ENCODE measurements around the gene COL5A2.

COL5A2 gene

DNA sequence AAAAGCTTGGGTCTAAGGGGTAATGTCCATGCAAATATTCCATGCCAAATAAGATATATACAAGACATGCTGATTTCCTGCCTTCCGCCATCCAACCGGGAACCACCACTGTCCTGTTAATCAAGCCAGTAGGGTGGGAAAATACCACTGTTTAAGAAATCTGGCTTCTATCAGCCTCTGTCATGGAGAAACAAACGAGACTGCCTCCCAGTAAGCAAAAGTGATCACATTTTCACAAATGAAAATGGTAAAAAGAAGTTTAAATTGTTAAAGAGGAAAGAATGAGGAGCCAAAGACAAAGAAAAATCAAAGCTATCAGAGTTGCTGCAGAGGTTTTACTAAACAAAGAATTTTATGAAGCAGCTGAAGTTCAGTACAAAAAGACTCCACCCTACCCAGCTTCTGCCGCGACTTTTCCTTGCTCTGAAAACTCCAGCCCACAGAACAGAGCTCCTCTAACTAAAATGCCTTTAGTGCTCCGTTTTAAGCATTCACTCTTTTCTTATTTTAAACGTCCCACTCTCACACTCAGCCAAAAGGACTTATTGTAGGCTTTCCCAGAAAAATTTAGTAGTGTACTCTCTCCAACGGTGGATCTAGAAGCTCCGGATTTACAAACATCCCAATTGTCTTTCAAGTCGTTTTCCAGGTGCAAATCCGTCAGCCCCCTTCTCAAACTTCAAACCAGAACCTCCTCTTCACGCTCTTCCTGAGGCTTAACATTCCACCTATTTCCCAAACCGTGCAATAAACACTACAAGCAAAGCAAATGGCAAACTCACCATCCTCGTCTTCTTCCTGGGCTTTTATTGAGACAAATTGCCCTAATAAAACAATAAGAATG lies 613 bp downstream of the COL5A2 start:
- DNase-seq (ENCODE audit: low spot score), result peak; percentile 3

GRCh38 chr2:189178054-189178453 lies 1.5 kb downstream of the COL5A2 start:
- DNase-seq (ENCODE audit: low spot score), result no peak

DNA sequence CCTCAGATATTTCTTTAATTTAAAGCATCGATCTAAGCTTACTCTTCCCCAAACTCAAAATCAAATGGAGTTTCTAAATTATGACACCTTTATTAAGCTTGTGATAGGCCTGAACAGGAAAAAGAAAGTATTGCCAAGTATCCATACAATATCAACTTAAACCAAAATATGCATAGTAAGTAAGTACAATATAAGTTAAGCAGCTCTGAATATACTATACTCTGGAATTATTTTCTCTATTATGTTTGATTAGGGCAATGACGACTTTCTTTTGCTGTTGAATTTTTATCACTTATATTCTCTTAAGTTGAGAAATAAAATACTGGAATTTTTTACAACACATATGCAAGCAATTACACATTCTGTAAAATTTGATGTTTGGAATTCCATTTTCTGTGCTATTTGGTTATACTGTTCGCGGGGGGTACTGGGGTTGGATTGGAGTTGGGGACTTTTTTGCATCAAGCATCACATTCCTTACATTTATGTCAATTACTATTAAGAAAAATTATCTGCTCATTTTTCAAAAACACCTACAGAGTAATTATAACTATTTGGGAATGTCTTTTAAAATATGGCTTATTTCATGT lies 2.2 kb downstream of the COL5A2 start:
- DNase-seq (ENCODE audit: low spot score), result no peak

GRCh38 chr2:189176516-189176915 lies 3.0 kb downstream of the COL5A2 start:
- no peak for DNase-seq (ENCODE audit: low spot score)

DNA sequence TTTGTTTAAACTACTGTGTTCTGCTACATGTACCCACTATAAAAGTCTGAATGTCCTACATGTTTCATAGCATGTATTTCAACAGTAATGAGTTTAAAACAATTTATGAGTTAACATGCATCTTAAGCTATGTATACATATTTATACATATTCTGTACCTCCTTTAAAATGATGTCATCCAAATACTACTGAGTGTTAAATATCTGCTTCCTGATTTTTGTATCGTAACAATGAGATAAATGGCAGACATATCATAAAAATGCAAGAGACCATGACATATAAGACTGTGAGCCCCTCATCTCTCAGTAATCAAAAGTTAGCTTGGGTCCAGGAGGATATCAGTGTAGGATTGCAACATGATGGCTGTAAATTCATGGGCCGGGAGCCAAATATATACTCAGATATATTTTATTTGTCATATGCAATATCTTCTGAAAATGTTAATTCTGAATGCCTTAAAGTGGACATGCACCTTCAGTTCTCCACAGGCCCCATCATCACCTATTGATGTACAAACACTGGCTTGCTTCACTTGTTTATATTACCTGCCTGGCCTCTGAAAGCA lies 3.6 kb downstream of the COL5A2 start:
- DNase-seq (ENCODE audit: low spot score), result no peak

DNA sequence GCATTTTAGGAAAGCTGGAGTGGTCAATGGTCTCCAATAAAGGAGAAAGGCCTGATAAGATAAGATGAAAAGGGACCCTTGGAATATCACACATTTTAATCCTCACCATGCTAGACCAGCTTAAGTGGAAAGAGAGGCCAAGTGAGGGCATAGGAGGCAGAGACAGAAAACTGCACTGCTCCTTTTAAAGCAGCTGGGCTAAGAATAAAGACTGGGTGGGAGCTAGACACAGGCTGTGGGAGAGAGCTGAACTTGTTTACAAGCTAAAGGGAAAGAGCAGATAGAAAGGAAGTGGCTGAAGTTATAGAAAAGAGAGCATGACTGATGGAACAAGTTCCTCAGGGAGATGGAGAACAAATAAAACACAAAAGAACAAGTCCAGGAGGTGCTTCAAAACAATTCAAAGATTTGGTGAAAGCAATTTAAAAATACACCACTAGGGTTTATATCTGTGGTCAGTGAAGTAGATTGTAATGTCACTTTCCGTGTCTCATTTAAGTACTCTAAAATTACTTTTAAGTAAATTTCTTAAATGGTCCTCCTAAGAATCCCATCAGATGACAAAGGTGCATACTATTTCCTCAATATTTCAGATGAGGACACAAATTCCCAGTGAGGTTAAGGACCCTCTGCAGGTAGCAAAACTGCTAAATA lies 7.5 kb downstream of the COL5A2 start:
- no peak for DNase-seq (ENCODE audit: low spot score)

DNA sequence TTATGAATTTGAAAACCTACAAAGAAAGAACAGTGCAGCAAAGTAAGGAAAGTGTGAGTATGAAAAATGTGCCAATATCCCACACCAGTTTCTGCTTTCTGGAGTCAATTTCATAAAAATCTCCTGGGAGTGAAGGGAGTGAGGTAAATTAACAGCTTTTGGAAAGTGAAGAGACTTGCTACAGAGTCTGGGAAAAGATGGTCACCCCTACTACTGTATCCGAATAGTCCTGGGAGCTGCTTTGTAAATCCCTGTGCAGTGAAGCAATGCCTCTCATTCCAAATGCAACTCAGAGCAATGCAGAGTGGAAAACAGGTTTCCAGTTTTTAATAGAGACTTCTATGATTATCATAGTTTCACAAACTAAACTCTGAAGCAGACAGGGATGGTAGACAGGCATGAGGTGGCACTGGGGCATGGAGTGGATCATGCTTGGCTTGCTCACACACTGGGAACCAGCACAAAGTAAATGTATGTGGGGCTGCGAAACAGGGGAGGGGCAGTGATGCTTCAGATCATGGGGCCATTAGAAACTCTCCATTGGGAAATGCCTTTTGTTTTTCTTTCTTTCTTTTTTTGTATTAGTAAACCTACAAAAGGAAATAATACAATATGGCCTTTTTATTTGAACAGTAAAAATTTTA lies 10.6 kb downstream of the COL5A2 start:
- no peak for DNase-seq (ENCODE audit: low spot score)

DNA sequence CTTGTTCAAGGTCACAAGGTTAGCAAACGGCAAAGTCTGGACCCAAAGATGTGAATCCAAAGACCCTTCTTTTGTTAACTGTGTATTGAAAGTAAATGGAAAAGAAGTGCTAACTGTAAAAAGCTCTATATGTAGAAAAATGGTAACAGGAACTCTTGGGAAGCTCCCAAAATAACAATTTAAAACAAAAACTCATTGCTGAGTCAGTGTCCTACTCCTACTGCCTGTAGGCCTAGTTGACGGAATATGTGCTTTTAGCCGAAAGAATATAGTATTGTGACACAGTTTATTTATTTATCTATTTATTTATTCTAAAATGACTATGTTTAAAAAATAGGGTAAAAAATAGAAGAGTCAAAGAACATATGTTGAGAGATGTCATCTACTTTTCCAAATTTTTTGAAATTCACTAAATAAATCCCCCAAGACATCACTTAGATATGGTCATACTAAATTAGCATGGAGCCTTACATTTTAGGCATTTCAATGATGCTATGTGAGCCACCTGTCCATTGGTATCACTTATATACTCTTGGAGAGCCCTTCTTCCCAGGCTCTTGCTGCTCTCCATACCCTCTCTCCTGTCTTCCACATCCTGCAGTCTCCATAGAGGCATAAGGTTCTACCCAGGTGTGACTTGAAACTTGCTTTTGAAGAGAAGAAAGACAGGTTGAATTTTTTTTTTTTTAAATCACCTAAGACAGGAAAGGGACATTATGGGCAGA lies 13.7 kb downstream of the COL5A2 start:
- DNase-seq (ENCODE audit: low spot score), result no peak

DNA sequence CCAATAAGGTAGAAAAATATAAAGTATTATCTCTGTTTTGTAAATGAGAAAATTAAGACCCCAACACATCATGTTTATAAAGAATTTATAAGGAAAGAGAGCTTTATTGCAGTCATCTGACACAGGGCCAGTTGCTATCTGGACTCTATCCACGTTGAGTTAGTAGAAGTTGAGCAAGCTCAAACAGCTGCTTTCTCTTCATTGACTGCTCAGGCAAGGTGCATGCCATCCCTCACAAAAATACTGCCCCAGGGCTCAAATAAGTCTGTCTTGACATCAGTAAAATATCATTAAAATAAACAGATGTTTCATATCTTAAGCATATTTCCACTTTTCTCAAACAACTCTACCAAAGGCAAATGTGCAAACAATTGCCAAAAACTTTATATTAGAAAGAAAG lies 14.8 kb downstream of the COL5A2 start:
- DNase-seq (ENCODE audit: low spot score), result no peak

DNA sequence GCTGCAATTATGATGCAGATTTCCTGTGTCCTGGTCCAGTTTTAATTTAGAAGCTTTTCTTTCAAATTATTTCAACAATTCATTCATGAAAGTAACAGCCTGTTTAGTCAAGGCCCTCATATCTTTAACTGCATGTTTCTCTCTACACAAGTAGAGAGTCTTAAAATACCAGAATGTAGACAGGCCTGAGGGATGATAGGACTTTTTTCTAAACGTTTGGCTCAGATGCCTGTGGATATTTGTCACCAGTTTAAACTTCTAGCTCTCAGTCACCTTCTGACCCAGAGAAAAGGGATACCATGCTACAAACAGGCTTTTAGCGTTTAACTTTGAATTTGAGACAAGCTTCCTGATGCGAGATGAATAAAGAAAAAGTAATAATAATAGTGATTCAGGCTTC lies 15.7 kb downstream of the COL5A2 start:
- peak; percentile 26 for DNase-seq (ENCODE audit: low spot score)

- no peak for DNase-seq (ENCODE audit: low spot score)
Observed at GRCh38 chr2:189162566-189162965, 17.0 kb downstream of the COL5A2 start.

- no peak for DNase-seq (ENCODE audit: low spot score)
Observed at GRCh38 chr2:189161894-189162293, 17.7 kb downstream of the COL5A2 start.

GRCh38 chr2:189159717-189160116 lies 19.8 kb downstream of the COL5A2 start:
- DNase-seq (ENCODE audit: low spot score), result no peak

DNA sequence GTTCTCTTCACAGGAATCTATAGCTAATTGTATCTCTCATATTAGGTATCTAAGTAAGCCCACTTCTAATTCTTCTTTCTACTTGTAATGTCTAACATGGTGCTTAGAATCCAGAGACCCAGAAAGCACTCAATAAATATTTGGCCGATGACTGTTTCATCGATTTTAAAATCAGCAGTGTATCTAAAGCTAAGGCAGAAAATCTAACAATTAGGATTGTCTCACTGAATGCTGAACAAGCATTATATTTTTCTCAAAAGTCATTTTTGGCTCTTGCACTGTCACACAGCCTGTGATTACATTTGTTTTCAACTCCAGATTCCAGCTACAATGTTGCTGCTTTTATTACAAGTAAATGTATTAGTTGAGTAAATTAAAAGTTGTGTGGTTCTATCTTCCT lies 20.3 kb downstream of the COL5A2 start:
- no peak for DNase-seq (ENCODE audit: low spot score)

- no peak for DNase-seq (ENCODE audit: low spot score)
Observed at GRCh38 chr2:189157939-189158338, 21.6 kb downstream of the COL5A2 start.

- DNase-seq (ENCODE audit: low spot score), result no peak
Observed at GRCh38 chr2:189157456-189157855, 22.1 kb downstream of the COL5A2 start.

DNA sequence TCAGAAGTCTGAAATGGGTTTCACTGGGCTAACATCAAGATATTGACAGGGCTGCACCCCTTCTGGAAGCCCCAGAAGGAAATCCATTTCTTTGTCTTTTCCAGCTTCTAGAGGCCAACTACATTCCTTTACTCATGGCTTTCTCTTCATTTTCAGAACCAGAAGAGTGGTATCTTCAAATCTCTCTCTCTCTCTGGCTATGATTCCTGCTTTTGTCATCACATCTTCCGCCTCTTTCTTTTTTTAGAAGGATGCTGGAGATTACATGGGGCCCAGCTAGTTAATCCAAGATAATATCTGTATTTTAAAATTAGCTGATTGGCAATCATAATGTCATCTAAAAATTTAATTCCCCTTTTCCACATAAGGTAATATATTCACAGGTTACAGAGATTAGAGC lies 23.8 kb downstream of the COL5A2 start:
- DNase-seq (ENCODE audit: low spot score), result no peak

- no peak for DNase-seq (ENCODE audit: low spot score)
Observed at GRCh38 chr2:189153619-189154018, 25.9 kb downstream of the COL5A2 start.

DNA sequence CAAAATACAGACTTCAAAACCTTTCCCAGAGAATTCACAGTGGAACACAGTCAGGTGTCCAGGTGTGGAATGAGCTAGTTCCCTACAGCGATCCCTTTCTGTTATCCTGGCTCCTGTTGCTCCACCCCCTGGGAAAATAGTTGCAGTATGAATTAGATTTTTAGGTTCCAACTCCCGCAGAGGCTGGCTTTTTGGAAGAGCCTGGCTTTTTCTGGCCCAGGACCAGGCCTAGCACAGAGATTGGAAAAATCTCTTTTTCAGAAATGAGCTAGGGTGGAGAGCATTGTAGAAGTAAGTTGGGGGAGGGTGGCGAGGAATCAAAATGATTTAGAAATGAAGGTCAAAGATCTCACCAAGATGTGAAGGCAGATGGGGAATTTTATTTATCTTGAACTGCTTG lies 27.1 kb downstream of the COL5A2 start:
- DNase-seq (ENCODE audit: low spot score), result no peak

- DNase-seq (ENCODE audit: low spot score), result no peak
Observed at GRCh38 chr2:189151906-189152305, 27.7 kb downstream of the COL5A2 start.

GRCh38 chr2:189150033-189150432 lies 29.5 kb downstream of the COL5A2 start:
- DNase-seq (ENCODE audit: low spot score), result no peak

DNA sequence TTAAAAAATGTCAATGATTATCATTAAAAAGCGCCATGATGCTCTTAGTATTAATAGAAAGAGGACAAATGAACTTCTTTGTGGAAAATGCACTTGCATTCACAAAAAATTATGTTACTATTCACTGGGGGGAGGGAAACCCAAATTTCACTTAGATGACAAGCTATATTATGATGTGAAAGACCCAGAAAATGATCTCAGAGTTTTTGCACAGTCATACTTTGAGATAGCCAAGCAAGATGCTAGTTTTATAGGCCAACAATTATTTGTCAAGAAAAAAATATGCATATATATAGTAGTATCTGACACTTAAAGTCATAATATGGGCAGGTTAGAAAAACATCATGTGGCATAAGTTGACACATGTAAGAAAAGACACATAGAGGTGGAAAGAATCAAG lies 31.6 kb downstream of the COL5A2 start:
- no peak for DNase-seq (ENCODE audit: low spot score)

Measured in kidney tubule cell (primary cell).